Stimulated activated naive CD8-positive, alpha-beta T cell treated with anti-CD3 and anti-CD28 coated beads, Interleukin-15, Interleukin-2, amounts not matched to agents 100 ng/mL and 50 ng/mL, for 24 hours (primary cell): ENCODE results near the gene LTV1.
"Not testable (repeated sequence)": the region's sequence is repeated elsewhere in the genome, so short reads cannot be mapped to it uniquely, and the experiment has no call there.

Experiments used
- H3K27ac Mint-ChIP-seq: one replicate; pipeline ENCODE4 v1.8.0; 2021; ENCODE audit warnings: mild to moderate bottlenecking, mixed read lengths
- H3K27me3 Mint-ChIP-seq: one replicate; pipeline ENCODE4 v1.8.0; 2021; ENCODE audit warnings: mixed read lengths
- H3K36me3 Mint-ChIP-seq: one replicate; pipeline ENCODE4 v1.8.0; 2021; ENCODE audit warnings: low read depth, mixed read lengths
- H3K4me1 Mint-ChIP-seq: one replicate; pipeline ENCODE4 v1.8.0; 2021; ENCODE audit warnings: low read depth, mixed read lengths
- H3K4me3 Mint-ChIP-seq: one replicate; pipeline ENCODE4 v1.8.0; 2021; ENCODE audit warnings: mild to moderate bottlenecking, mixed read lengths
- H3K9me3 Mint-ChIP-seq: one replicate; pipeline ENCODE4 v1.8.0; 2021; ENCODE audit warnings: mixed read lengths

The LTV1 gene, protein sequence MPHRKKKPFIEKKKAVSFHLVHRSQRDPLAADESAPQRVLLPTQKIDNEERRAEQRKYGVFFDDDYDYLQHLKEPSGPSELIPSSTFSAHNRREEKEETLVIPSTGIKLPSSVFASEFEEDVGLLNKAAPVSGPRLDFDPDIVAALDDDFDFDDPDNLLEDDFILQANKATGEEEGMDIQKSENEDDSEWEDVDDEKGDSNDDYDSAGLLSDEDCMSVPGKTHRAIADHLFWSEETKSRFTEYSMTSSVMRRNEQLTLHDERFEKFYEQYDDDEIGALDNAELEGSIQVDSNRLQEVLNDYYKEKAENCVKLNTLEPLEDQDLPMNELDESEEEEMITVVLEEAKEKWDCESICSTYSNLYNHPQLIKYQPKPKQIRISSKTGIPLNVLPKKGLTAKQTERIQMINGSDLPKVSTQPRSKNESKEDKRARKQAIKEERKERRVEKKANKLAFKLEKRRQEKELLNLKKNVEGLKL

DNA sequence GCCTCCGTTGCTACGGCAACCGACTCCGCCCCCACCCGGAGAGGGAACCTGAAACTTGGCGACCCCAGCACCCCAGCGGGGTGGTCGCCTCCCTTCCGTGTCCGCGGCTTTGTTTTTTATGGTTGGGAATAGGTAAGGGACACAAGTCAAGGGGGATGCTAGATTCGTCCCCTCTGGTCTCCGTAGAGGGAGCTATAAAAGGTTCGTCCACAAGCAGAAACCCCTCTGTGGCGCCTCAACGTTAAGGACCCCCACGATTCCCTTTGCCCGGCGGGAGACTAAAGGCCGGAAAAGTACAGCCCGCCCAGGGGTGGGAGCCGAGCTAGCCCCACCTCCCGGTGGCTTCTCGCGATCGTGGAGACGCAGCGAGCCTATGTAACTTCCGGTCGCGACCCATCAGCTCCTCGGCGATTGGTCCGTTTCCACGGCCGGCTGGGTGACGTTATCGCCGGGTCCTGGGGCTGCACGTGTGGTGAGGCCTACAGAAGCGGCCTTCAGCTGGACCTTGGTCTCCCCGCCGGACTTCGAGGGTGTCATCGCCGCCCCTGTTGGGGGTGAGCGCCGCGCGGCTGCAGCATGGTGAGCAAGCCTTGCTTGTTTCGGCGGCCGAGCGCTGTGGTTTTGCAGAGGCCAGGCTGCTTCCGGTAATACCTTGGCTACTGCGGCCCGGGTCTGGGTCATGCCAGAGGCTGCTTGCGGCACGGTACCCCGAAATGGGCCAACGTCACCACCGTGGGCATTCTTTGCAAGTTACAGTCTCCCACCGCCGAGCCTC, at the start of gene LTV1:
Gene LTV1 (plus strand): TSS at position 437 of the 775 bp plus-strand sequence. CDS start 140 bp downstream, at position 577.
- peaks cover 44% of the 10 kb centered on the region for H3K36me3 Mint-ChIP-seq
- peak within 1 kb of the TSS; percentile 98 for H3K27ac Mint-ChIP-seq
- no peaks in the 10 kb centered on the region for H3K9me3 Mint-ChIP-seq
- peaks cover 35% of the 10 kb centered on the region for H3K4me1 Mint-ChIP-seq
- no peaks in the 10 kb centered on the region for H3K27me3 Mint-ChIP-seq
- peak within 1 kb of the TSS; percentile 95 for H3K4me3 Mint-ChIP-seq

DNA sequence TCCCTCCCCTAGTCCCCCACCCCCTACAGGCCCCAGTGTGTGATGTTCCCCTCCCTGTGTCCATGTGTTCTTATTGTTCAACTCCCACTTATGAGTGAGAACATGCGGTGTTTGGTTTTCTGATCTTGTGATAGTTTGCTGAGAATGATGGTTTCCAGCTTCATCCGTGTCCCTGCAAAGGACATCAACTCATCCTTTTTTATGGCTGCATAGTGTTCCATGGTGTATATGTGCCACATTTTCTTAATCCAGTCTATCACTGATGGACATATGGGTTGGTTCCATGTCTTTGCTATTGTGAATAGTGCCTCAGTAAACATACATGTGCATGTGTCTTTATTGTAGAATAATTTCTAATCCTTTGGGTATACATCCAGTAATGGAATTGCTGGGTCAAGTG, 46.6 kb upstream of the LTV1 start:
- Mint-ChIP-seq H3K9me3 (peaks cover 37% of the 10 kb centered on the region), H3K36me3 (peaks cover 67% of the 10 kb centered on the region), H3K4me1 (peaks cover 10% of the 10 kb centered on the region)

DNA sequence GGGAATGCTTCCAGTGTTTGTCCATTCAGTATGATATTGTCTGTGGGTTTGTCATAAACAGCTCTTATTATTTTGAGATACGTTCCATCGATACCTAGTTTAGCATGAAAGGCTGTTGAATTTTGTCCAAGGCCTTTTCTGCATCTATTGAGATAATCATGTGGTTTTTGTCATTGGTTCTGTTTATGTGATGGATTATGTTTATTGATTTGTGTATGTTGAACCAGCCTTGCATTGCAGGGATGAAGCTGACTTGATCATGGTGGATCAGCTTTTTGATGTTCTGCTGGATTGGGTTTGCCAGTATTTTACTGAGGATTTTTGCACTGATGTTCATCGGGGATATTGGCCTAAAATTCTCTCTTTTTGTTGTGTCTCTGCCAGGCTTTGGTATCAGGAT, 44.7 kb upstream of the LTV1 start:
- Mint-ChIP-seq H3K4me1 (peaks cover 23% of the 10 kb centered on the region), H3K9me3 (peaks cover 30% of the 10 kb centered on the region), H3K36me3 (peaks cover 61% of the 10 kb centered on the region)
- H3K4me3 Mint-ChIP-seq, H3K27me3 Mint-ChIP-seq, H3K27ac Mint-ChIP-seq: not testable (repeated sequence)

More for the DNA sequence above, 46.6 kb upstream of the LTV1 start:
- H3K4me3 Mint-ChIP-seq, H3K27ac Mint-ChIP-seq, H3K27me3 Mint-ChIP-seq: not testable (repeated sequence)

DNA sequence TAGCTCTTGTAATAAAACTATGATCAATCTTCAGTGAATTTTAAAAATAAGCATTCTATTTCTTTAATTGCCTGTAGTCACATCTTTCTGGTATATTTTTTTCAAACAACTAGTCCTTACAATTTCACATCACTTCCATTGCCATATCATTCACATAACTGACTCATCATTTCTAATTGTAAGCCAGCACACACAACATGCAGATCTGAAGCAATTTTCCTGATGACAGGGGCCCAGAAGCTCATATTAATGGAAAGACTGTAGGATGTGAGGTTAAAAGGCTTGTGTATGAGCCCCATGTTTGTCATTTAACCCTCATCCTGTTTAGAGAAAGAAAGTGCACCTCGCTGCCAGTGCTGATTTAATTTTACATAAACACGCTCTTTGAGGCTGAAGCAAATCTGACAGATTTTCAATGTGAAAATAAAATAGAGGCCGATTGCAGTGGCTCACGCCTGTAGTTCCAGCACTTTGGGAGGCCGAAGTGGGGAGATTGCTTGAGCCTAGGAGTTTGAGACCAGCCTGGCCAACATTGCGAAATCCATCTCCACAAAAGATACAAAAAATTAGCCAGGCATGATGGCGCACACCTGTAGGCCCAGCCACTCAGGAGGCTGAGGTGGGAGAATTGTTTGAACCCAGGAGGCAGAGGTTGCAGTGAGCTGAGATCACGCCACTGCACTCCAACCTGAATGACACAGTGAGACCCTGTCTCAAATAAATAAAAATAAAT, 40.1 kb upstream of the LTV1 start:
- Mint-ChIP-seq H3K27ac (peak overlapping the region; percentile 41), H3K9me3 (peaks cover 18% of the 10 kb centered on the region), H3K4me1 (peaks cover 68% of the 10 kb centered on the region), H3K36me3 (peaks cover 62% of the 10 kb centered on the region), H3K27me3 (no peaks in the 10 kb centered on the region), H3K4me3 (no peak overlapping the region)

DNA sequence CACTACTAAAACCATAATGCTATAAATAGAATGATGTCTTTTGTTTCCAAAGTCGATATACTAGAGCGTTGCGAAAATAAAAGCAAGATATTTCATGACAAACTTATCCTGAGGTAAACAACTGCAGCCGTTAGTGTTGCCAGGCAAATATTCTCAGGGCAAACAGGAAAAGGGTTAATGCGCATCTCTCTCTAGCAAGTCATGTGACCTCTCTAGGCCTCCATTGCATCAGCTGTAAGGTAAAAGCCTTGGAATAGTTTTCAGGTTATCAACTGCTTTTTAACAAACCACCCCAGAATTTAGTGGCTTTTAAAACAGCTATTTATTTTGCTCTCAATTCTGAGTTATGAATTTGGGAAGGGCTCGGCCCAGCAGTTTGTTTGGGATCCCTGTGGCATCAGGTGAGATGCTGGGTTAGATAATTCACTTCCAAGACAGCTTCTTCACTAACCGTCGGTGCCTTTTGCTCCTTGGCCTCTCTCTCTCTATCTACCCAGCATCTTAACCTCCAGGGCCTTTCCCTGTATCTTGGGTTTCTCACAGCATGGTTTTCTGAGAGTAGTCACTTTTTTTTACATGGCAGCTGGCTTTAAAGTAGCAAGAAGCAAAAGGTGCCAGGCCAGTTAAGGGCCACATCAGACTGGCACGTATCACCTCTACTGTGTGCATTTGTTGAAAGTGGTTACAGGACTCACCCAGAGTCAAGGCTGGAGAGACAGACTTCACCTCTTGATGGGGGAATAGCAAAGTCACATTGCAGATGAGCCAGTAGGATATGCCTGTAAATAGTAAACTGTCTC, 39.2 kb upstream of the LTV1 start:
- Mint-ChIP-seq H3K27me3 (no peaks in the 10 kb centered on the region), H3K27ac (peak overlapping the region; percentile 98), H3K4me3 (no peak overlapping the region), H3K36me3 (peaks cover 56% of the 10 kb centered on the region), H3K4me1 (peaks cover 69% of the 10 kb centered on the region), H3K9me3 (peaks cover 18% of the 10 kb centered on the region)

DNA sequence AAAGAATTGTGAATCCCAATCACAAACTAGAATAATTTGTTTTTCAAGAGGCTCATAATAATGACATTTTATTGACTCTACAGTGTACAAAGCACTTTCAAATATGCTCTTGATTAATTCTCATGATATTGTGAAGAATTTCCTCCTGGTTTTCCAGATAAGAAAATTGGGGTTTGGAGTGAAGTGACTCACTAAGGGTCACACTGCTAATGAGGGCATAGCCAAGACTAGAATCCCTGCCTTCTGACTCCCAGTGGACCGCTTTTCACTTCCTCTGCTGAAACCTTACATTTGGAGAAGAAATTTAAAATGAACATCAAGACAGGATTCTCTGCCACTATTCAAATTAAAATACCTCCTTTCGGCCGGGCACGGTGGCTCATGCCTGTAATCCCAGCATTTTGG, 38.3 kb upstream of the LTV1 start:
- H3K4me3 Mint-ChIP-seq = no peak overlapping the region
- H3K4me1 Mint-ChIP-seq = peaks cover 69% of the 10 kb centered on the region

DNA sequence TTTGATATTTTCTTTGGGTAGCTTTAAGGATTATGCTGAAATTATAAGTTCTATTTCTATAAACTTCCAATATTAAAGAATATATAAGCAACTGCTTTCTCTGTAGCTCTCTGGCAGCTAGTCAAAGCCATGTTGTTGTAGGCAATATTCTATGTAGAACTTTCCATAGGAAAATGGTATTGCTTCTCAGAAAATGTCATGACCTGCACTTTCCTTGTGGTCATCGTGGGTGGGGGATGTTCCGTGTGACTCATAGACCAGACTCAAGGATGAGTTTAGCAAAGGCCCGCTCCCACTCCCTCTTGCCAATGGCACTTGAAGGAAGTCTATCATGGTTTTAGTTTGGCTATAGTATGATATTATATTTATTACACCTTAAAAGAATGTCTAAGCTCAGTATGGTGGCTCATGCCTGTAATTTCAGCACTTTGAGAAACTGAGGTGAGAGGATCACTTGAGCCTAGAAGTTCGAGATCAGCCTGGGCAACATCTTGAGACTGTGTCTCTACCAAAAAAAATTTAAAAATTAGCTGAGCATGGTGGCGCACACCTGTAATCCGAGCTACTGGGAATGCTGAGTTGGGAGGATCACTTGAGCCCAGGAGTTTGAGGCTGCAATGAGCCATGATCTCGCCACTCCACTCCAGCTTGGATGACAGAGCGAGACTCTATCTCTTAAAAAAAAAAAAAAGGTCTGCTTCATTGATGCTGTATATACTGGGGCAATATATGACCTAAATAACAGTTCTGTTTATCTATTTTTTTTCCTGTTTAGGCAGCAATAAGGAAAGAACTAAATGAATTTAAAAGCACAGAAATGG, 36.6 kb upstream of the LTV1 start:
- H3K27me3 Mint-ChIP-seq = no peaks in the 10 kb centered on the region
- peaks cover 38% of the 10 kb centered on the region for H3K36me3 Mint-ChIP-seq
- peak overlapping the region; percentile 68 for H3K4me3 Mint-ChIP-seq
- H3K4me1 Mint-ChIP-seq = peaks cover 62% of the 10 kb centered on the region
- no peaks in the 10 kb centered on the region for H3K9me3 Mint-ChIP-seq
- H3K27ac Mint-ChIP-seq = peak overlapping the region; percentile 98

More for the DNA sequence above, 38.3 kb upstream of the LTV1 start:
- H3K27me3 Mint-ChIP-seq = no peaks in the 10 kb centered on the region
- peak overlapping the region; percentile 98 for H3K27ac Mint-ChIP-seq
- H3K36me3 Mint-ChIP-seq = peaks cover 50% of the 10 kb centered on the region
- peaks cover 11% of the 10 kb centered on the region for H3K9me3 Mint-ChIP-seq

DNA sequence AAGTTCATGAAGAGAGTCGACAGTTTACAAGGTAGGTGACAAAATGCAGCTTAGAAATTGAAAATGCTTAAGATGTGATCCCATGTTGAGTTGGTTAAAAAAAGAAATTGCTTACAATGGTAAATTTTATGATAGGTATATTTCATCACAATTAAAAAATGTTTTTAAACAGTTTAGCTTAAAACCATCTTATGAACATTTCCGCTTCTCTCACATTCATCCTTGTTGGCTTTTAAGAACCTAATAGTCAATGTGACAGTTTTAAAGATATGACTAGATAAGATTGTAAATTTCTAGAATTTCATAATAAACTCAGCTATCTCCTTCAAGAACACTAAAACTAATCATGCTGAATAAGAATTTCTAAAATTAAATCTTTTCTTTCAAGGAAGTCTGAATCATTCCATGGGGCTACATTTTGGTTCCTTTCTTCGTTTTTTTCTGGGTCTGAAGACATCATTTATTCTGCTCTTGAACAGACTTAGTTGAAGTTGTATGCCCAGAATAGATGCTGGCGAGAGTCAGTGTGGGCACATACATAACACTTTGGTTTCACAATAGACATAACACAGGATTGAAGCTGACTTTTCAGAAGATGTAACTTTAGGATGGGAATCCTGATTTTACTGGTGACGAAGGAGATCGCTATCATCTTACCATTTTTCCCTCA, 35.9 kb upstream of the LTV1 start:
- Mint-ChIP-seq H3K4me1 (peaks cover 64% of the 10 kb centered on the region), H3K9me3 (no peaks in the 10 kb centered on the region), H3K4me3 (peak overlapping the region; percentile 68), H3K36me3 (peaks cover 32% of the 10 kb centered on the region), H3K27me3 (no peaks in the 10 kb centered on the region), H3K27ac (peak overlapping the region; percentile 98)

DNA sequence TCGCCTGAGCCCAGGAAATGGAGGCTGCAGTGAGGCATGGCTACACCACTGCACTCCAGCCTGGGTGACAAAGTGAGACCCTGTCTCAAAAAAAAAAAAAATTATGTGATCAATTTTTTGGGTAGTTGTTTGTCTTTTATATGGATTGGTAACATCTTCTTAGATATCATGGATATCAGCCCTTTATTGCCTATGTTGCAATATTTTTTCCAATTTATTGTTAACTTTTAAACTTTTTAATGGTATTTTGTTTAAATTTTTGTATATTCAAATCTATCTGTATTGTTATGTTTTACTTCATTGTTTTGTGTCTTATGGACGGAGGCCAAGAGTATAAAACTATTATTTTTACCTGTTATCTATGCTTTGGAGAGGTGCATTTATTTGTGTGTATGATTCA, 32.4 kb upstream of the LTV1 start:
- Mint-ChIP-seq H3K27ac (peak overlapping the region; percentile 40), H3K9me3 (no peaks in the 10 kb centered on the region), H3K4me3 (no peak overlapping the region), H3K36me3 (peaks cover 28% of the 10 kb centered on the region), H3K4me1 (peaks cover 41% of the 10 kb centered on the region), H3K27me3 (no peaks in the 10 kb centered on the region)

DNA sequence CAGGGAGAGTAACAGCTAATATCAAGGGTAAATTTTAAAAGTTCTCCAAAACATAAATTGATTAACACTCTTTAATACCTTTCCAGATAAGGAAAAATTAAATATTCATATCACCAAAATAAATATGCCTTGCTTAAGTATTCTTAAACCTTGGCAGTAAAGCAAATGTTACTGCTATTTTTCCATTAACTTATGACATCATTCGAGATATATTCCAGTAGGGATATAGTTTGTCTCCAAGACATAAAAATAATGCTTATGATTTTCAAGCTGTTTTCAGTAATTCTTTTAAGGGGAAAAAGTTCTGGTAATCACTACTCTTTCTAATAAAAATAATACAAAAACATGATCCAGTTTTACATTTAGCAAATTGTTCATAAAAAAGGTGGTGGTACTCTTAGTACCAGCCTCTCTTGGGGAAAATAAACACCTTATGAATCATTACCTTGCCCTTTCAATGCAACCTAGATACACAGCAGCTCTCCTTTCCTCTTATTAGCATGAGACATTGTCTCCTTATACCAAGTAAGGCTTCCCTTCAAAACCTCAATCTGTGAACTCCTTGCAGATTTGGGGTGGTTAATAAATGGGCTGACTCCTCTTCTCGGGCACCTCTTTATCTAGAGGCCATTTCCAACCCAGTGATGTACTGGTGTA, 31.5 kb upstream of the LTV1 start:
- Mint-ChIP-seq H3K4me3 (no peak overlapping the region), H3K27me3 (no peaks in the 10 kb centered on the region), H3K27ac (peak overlapping the region; percentile 10), H3K36me3 (peaks cover 28% of the 10 kb centered on the region), H3K9me3 (no peaks in the 10 kb centered on the region), H3K4me1 (peaks cover 33% of the 10 kb centered on the region)

DNA sequence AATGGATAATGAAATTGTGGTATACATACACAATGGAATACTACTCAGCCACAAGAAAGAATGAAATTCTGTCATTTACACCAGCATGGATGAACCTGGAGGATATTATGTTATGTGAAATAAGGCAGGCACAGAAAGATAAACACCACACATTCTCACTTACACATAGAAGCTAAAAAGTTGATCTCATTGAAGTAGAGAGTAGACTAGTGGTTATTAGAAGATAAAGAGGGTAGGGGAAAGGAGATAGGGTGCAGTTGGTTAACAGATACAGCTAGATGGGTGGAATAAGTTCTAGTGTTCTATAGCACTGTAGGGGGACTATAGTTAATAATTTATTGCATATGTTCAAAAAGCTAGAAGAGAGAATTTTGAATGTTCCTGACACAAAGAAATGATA, 25.5 kb upstream of the LTV1 start:
- Mint-ChIP-seq H3K27ac (no peak overlapping the region), H3K36me3 (peaks cover 5% of the 10 kb centered on the region)

DNA sequence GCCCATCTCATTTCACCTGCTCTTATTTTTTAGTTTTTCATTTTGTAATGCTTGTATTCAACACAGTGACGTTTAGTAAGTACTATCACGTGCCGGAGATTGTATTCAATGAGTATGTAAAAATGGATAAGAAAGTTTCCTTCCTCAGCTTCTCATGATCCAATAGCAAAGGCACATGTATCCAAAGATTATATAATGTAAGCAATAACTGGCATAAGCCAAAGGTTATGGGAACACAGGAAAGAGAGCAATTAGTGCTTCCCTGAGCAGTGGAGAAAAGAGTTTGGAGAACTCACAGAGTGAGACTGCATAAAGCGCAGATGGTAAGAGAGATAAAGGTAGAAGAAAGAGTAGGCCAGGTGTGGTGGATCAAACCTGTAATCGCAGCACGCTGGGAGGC, 21.8 kb upstream of the LTV1 start:
- no peak overlapping the region for H3K4me3 Mint-ChIP-seq
- no peaks in the 10 kb centered on the region for H3K4me1 Mint-ChIP-seq
- no peak overlapping the region for H3K27ac Mint-ChIP-seq
- H3K27me3 Mint-ChIP-seq = no peaks in the 10 kb centered on the region
- H3K9me3 Mint-ChIP-seq = no peaks in the 10 kb centered on the region
- peaks cover 6% of the 10 kb centered on the region for H3K36me3 Mint-ChIP-seq

More for the DNA sequence above, 25.5 kb upstream of the LTV1 start:
- H3K27me3 Mint-ChIP-seq = no peaks in the 10 kb centered on the region
- H3K9me3 Mint-ChIP-seq = no peaks in the 10 kb centered on the region
- H3K4me1 Mint-ChIP-seq = peaks cover 4% of the 10 kb centered on the region
- H3K4me3 Mint-ChIP-seq = no peak overlapping the region

DNA sequence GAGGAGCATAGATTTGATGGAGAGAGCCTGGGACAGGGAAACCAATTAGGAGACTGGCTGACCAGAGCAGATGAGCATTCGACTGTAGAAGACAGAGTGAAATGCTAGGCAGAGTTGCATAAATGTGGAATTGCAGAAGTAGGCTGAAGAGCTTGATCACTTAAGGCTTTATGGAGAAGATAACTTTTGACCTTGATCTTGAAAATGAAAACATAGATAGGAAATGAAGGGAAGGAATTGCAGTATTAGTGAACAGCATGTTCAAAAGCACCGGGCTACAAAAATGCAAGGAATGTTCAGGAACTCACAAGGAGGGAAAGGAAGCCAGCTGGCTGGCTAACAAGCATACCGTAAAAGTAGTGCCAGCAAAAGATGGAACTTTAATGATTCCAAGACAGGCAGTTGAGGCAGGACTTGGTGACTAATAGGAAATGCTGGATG, 20.5 kb upstream of the LTV1 start:
- H3K36me3 Mint-ChIP-seq = peaks cover 6% of the 10 kb centered on the region
- H3K27ac Mint-ChIP-seq = no peak overlapping the region
- H3K9me3 Mint-ChIP-seq = no peaks in the 10 kb centered on the region
- no peaks in the 10 kb centered on the region for H3K4me1 Mint-ChIP-seq
- no peak overlapping the region for H3K4me3 Mint-ChIP-seq
- no peaks in the 10 kb centered on the region for H3K27me3 Mint-ChIP-seq
